HG02623 (cell line): ENCODE data around the gene CPXM2.

Experiments used
- ATAC-seq: cut with Tn5 transposase; IDR thresholded peaks from one replicate; pipeline ENCODE4 v1.9.1; 2021; ENCODE audit warnings: moderate library complexity; ENCODE audit not compliant: unreplicated experiment

The CPXM2 gene

DNA sequence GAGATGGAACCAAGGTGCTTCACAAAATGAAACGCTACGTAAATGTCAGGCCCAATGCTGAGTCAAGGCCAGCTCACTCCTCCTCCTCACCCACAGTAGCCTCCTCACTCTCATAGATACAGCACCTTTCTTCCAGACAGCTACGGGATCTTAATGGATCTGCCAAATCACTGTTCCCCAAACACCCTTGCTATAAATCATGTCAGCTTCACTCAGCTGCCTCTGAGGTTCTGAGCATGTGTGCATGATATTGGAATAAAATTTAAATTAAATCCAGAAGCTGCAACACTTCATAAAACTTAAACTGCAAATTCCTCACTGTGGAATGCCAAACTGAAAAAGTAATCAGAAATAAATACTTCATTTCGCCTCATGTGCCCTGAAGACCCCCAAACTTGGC lies 14.7 kb upstream of the CPXM2 start:
- no peak for ATAC-seq

DNA sequence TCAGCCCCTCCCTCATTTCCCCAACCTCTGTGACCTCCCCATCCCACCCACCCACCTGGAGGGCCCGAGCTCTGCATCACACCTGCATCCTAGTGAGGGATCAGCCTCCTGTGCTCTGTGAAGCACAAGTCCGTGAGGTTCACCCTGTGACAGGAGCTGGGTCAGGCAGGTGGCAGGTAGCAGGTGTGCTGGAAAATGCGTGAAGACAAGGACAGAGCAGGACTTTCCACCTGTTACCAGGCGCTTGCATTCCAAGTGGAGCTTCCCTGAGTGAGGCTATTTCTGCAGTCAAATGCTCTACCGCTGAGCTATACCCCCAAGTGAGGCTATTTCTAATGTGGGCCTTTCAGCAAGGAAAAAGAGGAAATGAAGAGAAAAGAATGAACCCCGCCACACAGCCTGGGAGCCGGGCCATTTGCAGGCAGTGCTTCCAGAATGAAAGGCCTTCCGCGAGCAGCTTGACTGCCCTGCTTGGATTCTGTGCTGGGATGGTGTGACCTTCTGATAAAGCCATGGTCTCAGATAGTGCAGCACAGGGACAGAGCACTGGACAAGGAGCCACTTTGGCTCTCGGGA lies 13.3 kb upstream of the CPXM2 start:
- no peak for ATAC-seq

GRCh38 chr10:123903621-123904020 lies 12.0 kb upstream of the CPXM2 start:
- no peak for ATAC-seq

- ATAC-seq: no peak
Observed at GRCh38 chr10:123901621-123902020, 10.0 kb upstream of the CPXM2 start.

GRCh38 chr10:123897146-123897545 lies 5.5 kb upstream of the CPXM2 start:
- ATAC-seq: no peak

- ATAC-seq: no peak
Observed at GRCh38 chr10:123896246-123896927, 4.8 kb upstream of the CPXM2 start.

- no peak for ATAC-seq
Observed at GRCh38 chr10:123893651-123894050, 2.0 kb upstream of the CPXM2 start.

- no peak for ATAC-seq
Observed at GRCh38 chr10:123890756-123891143, 857 bp downstream of the CPXM2 start.

DNA sequence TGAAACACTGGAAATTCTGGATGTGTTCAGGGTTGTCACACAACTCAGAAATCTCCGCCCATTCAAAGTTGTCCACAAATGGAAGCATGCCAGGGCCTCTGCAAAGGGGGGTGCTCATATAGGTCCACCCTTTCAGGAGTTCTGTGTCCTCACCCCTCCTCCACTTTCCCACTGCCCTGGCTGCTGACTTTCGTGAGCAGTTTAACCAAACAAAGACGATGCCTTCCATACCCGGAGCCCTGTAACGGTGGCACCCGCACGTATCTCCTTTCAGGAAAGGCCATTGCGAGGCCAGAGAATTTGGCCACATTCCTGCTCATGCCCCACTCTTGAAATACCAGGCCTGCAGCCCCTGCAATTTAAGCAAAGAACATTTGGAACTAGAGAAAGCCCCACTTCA lies 1.4 kb downstream of the CPXM2 start:
- ATAC-seq: no peak

- no peak for ATAC-seq
Observed at GRCh38 chr10:123889821-123890220, 1.8 kb downstream of the CPXM2 start.

DNA sequence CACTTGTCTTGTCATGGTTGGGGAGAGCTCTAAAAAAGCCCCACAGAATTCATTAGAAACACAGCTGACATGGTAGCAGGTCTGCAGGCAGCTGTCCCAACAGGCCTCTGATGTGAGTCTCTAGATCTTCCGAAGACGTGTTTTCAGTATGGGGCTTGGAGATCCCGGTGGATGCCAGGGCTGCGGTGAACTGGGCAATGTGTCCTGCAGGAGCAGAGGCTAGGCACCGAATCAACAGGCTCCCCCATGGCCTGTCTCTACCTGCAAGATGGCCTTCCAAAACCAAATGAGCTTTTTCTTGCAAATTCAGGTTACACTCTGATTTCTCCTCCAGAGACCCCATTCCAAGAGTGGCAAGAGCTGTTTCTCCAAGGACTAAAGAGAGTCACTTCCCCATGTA lies 2.9 kb downstream of the CPXM2 start:
- ATAC-seq: no peak

- ATAC-seq: no peak
Observed at GRCh38 chr10:123888256-123888655, 3.4 kb downstream of the CPXM2 start.

DNA sequence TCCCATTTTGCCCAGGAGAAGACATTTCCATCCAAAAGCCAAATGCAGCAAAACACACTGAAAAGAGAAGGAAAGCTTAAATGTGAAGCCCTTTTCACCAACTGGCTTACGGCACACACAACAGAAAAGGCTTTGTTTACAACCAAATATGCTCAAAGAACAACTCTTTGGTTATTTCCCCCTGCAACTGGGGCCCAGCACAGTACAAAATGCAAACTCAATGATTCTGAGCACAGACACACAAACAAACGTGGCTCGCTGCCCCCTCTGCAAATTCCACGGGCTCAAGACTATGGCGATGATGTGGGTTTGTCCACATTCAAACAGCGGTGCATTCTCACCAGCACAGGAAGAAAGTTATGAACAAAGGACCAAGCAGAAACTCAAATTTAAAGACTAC lies 5.3 kb downstream of the CPXM2 start:
- no peak for ATAC-seq

DNA sequence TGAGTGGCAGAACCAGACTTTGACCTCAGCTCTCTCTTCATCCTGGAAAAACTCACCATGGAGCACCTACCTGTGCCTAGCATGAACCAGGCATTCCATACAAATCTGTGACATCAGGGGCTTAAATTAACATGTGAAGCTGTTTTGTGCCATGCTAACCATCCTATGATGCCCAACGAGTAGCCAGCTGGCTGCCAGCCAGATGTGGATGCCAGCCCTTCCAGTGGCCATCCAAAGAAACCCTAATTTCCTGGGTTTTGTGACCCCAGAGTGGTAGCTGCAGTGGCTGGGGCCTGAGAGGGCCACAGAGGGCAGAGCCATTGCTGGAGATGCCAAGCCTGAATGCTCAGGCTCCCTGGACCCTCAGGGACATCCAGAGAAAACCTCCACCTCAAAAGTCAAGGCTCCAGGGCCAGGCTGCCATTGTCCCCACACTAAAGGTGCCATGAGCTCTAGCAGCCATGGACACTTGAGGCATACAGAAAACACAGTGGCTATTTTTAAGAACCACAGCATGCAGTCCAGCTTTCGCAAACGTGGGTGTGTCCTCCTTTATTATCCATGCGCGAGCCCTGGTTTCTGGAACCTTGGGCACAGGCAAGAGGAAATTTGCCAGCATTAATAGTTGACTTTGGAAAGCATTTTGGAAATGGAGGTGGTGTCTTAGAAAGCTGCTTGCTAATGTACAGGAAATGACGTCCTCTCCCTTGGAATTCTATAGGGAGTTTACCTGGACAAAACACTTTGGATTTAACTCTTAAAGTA lies 6.0 kb downstream of the CPXM2 start:
- no peak for ATAC-seq

DNA sequence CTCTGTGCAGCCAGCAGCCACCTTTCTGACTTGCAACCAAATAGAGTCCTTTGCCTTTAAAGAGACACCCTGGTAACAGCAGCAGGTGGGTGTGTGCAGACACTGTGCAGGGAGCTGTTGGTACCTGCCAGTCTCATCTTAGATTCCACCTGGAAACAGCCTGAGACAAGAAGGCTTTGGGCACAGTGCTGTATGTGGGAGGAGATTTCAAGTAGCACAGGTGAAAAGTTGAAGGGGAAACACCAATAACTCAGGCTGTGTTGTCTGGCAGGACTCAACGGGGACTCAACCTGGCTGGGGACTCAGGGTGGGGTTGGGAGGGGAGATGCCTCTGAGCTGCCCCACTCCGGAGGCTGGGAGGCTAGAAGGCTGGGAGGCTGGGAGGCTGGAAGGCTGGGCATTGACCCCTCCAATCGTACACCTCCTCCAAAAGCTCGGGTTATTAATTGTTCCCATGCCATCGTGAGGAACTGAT lies 6.7 kb downstream of the CPXM2 start:
- ATAC-seq: no peak

GRCh38 chr10:123884351-123884906 lies 7.2 kb downstream of the CPXM2 start:
- ATAC-seq: no peak

DNA sequence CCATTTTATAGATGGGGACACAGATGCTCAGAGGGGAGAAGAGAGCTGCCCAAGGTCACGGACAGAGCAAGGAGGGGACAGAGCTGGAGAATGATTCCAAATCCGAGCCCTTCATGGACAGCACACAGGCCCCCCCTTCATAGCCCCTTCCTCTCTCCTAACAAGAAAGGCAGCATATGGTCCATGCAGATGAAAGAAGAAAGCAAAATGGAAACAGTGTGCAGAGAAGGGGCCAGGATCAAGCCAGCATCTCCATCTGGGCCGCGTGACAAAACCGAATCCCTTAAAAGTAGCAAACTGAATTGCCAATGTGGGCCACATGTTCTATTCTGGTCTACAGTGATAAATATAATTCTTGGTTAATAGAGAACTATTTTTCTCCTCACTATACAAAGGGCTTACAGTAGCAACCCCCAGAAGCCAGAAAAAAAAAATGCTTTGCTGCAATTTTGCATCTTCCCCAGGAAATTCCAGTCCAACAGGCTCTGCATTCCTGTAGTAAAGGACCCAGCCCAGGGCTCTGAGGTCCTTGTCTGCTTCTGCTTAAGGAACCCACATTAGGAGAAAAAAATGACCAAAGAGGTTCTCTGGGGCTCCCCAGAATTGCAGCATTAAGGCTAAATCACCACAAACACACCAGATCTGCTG lies 7.8 kb downstream of the CPXM2 start:
- no peak for ATAC-seq

GRCh38 chr10:123882681-123883445 lies 8.7 kb downstream of the CPXM2 start:
- ATAC-seq: no peak

GRCh38 chr10:123882177-123882576 lies 9.4 kb downstream of the CPXM2 start:
- no peak for ATAC-seq

- no peak for ATAC-seq
Observed at GRCh38 chr10:123879606-123880257, 11.9 kb downstream of the CPXM2 start.
